Measurements from ENCODE around the gene CENPH. TPM values are rescaled to one million over a fixed set of nuclear protein-coding genes. Genes with fewer than 3 reads are reported as not detected.

CENPH gene
- polyA plus RNA-seq, 1 donor from 2014 or later, result 9.7 TPM

- H3K36me3 ChIP-seq (ENCODE audit: insufficient read depth, low read length), result no peaks in the 10 kb centered on the region
- H3K79me2 ChIP-seq (replicated peaks; ENCODE audit: insufficient read depth, low read length), result no peaks in the 10 kb centered on the region
- no peaks in the 10 kb centered on the region for H4K20me1 ChIP-seq (ENCODE audit: insufficient read depth)
- no peak overlapping the region for H3K9ac ChIP-seq (ENCODE audit: low read length)
- no peaks in the 10 kb centered on the region for H3K27me3 ChIP-seq (ENCODE audit: insufficient read depth, low read depth, low read length)
- H3F3A ChIP-seq (ENCODE audit: insufficient read depth, low read length, poor library complexity, severe bottlenecking), result no peaks in the 10 kb centered on the region
- H3K9me2 ChIP-seq (ENCODE audit: insufficient read depth, low read length), result no peaks in the 10 kb centered on the region
- no peak overlapping the region for H3K4me2 ChIP-seq (ENCODE audit: low read length)
- no peaks in the 10 kb centered on the region for H3K9me3 ChIP-seq (ENCODE audit: low read length)
- H3K4me3 ChIP-seq (ENCODE audit: low read length), result no peak overlapping the region
- TF ChIP-seq RAD21 (conservative IDR thresholded peaks at IDR 0.05) (no peak), TAF1 (IDR thresholded peaks at IDR 0.05; ENCODE audit: low read depth) (no peak), POLR2AphosphoS5 (IDR thresholded peaks at IDR 0.05) (no peak), EZH2 (IDR thresholded peaks at IDR 0.05; ENCODE audit: borderline replicate concordance, insufficient read depth, low read length, poor library complexity, severe bottlenecking) (no peak), REST (IDR thresholded peaks at IDR 0.05; ENCODE audit: borderline replicate concordance) (no peak), SMC3 (conservative IDR thresholded peaks at IDR 0.05; ENCODE audit: poor library complexity) (no peak), EP300 (conservative IDR thresholded peaks at IDR 0.05; ENCODE audit: poor library complexity, severe bottlenecking) (no peak), CTCF (IDR thresholded peaks at IDR 0.05; ENCODE audit: poor library complexity, severe bottlenecking) (no peak), MXI1 (conservative IDR thresholded peaks at IDR 0.05; ENCODE audit: poor library complexity, severe bottlenecking) (no peak)
- no peak overlapping the region for H3K27ac ChIP-seq (ENCODE audit: low read length)
- no peak overlapping the region for H2AFZ ChIP-seq (ENCODE audit: low read depth, low read length)
Measured at GRCh38 chr5:69202497-69202896, 13.1 kb downstream of the CENPH start.

GRCh38 chr5:69206528-69207190 lies 17.3 kb downstream of the CENPH start:
- H3K9ac ChIP-seq (ENCODE audit: low read length), result no peak overlapping the region
- no peak overlapping the region for H3K27ac ChIP-seq (ENCODE audit: low read length)
- H3K9me3 ChIP-seq (ENCODE audit: low read length), result no peaks in the 10 kb centered on the region
- no peaks in the 10 kb centered on the region for H3F3A ChIP-seq (ENCODE audit: insufficient read depth, low read length, poor library complexity, severe bottlenecking)
- H3K36me3 ChIP-seq (ENCODE audit: insufficient read depth, low read length), result no peaks in the 10 kb centered on the region
- no peaks in the 10 kb centered on the region for H3K79me2 ChIP-seq (replicated peaks; ENCODE audit: insufficient read depth, low read length)
- no peaks in the 10 kb centered on the region for H4K20me1 ChIP-seq (ENCODE audit: insufficient read depth)
- no peak overlapping the region for H3K4me3 ChIP-seq (ENCODE audit: low read length)
- no peaks in the 10 kb centered on the region for H3K9me2 ChIP-seq (ENCODE audit: insufficient read depth, low read length)
- TF ChIP-seq TAF1 (IDR thresholded peaks at IDR 0.05; ENCODE audit: low read depth) (no peak), CTCF (IDR thresholded peaks at IDR 0.05; ENCODE audit: poor library complexity, severe bottlenecking) (no peak)
- no peak overlapping the region for H2AFZ ChIP-seq (ENCODE audit: low read depth, low read length)
- no peaks in the 10 kb centered on the region for H3K27me3 ChIP-seq (ENCODE audit: insufficient read depth, low read depth, low read length)
- no peak overlapping the region for H3K4me2 ChIP-seq (ENCODE audit: low read length)
